GM23338 (cell line): ENCODE measurements around the gene SLC24A4. TPM values are rescaled to one million over a fixed set of nuclear protein-coding genes. Genes with fewer than 3 reads are reported as not detected.

Experiments used
- ATAC-seq: fragments of 200-7000 bp; cut with Tn5 transposase; 3 replicates; pipeline ENCODE4 v1.9.1; 2020
- DNase-seq: peaks from one replicate; pipeline ENCODE4 v3.0.0-alpha.2; 2015; ENCODE audit warnings: low spot score
- H2AFZ ChIP-seq: fragments of 200-600 bp; sonication (generic); 2 replicates; pipeline ENCODE4 v1.8.0; 2016; ENCODE audit warnings: antibody characterized with exemption, mild to moderate bottlenecking, moderate library complexity
- H3F3A ChIP-seq: fragments of 200-600 bp; sonication (generic); replicated peaks from 2 replicates; pipeline ENCODE4 v1.8.0; 2017; ENCODE audit warnings: antibody characterized with exemption, mixed run types, low read depth
- H3K27ac ChIP-seq: fragments of 200-600 bp; sonication (generic); 2 replicates; pipeline ENCODE4 v1.6.1; 2016; ENCODE audit warnings: low read depth
- H3K27me3 ChIP-seq: fragments of 200-600 bp; sonication (generic); 2 replicates; pipeline ENCODE4 v1.8.0; 2016; ENCODE audit warnings: mild to moderate bottlenecking, mixed run types, moderate library complexity; ENCODE audit not compliant: insufficient read depth
- H3K36me3 ChIP-seq: fragments of 200-600 bp; sonication (generic); 2 replicates; pipeline ENCODE4 v1.8.0; 2016; ENCODE audit warnings: mild to moderate bottlenecking; ENCODE audit not compliant: insufficient read depth
- H3K4me1 ChIP-seq: fragments of 200-600 bp; sonication (generic); 2 replicates; pipeline ENCODE4 v1.8.0; 2016; ENCODE audit warnings: mild to moderate bottlenecking, moderate library complexity; ENCODE audit not compliant: insufficient read depth
- H3K4me2 ChIP-seq: fragments of 200-600 bp; sonication (generic); 2 replicates; pipeline ENCODE4 v1.7.1; 2017; ENCODE audit warnings: mixed run types
- H3K4me3 ChIP-seq: fragments of 200-600 bp; sonication (generic); 2 replicates; pipeline ENCODE4 v1.6.1; 2016; ENCODE audit warnings: mixed run types
- H3K79me2 ChIP-seq: fragments of 200-600 bp; sonication (generic); replicated peaks from 2 replicates; pipeline ENCODE4 v1.8.0; 2017; ENCODE audit warnings: mild to moderate bottlenecking; ENCODE audit not compliant: insufficient read depth
- H3K9me2 ChIP-seq: fragments of 200-600 bp; sonication (generic); 2 replicates; pipeline ENCODE4 v1.8.0; 2017; ENCODE audit not compliant: insufficient read depth
- H4K20me1 ChIP-seq: fragments of 200-600 bp; sonication (generic); replicated peaks from 2 replicates; pipeline ENCODE4 v1.8.0; 2017; ENCODE audit warnings: mild to moderate bottlenecking; ENCODE audit not compliant: insufficient read depth
- H3K27ac Mint-ChIP-seq: 2 replicates; pipeline ENCODE4 v1.8.0; 2020; ENCODE audit warnings: inconsistent platforms, mild to moderate bottlenecking, moderate library complexity, mixed read lengths
- H3K27me3 Mint-ChIP-seq: 3 replicates; pipeline ENCODE4 v1.8.0; 2022; ENCODE audit warnings: low read depth, mild to moderate bottlenecking, moderate library complexity, mixed read lengths, inconsistent platforms; ENCODE audit not compliant: insufficient read depth, poor library complexity
- H3K36me3 Mint-ChIP-seq: 3 replicates; pipeline ENCODE4 v1.8.0; 2021; ENCODE audit warnings: low read depth, mild to moderate bottlenecking, inconsistent platforms, moderate library complexity, mixed read lengths
- H3K4me1 Mint-ChIP-seq: 3 replicates; pipeline ENCODE4 v1.8.0; 2020; ENCODE audit warnings: mild to moderate bottlenecking, inconsistent platforms, mixed read lengths
- H3K4me3 Mint-ChIP-seq: 3 replicates; pipeline ENCODE4 v1.8.0; 2021; ENCODE audit warnings: moderate library complexity, mild to moderate bottlenecking, inconsistent platforms, mixed read lengths
- H3K9me3 Mint-ChIP-seq: 3 replicates; pipeline ENCODE4 v1.8.0; 2020; ENCODE audit warnings: moderate library complexity, mild to moderate bottlenecking, inconsistent platforms, mixed read lengths
- CTCF ChIP-seq, 2 experiments: fragments of 200-600 bp in 1 of 2; sonication (generic) in 1 of 2; conservative IDR thresholded peaks; 2 replicates each; pipeline versions ENCODE4 v1.5.1 to v1.6.1; 2016 to 2017; ENCODE audit warnings: antibody characterized with exemption in 2 of 2, low read depth in 2 of 2, mild to moderate bottlenecking in 2 of 2, moderate library complexity in 1 of 2
- JUNB ChIP-seq: IDR thresholded peaks from one replicate; pipeline ENCODE4 v1.6.1; 2016; ENCODE audit warnings: antibody characterized with exemption; ENCODE audit not compliant: unreplicated experiment
- NANOG ChIP-seq: IDR thresholded peaks from 2 replicates; pipeline ENCODE4 v1.6.1; 2016; ENCODE audit warnings: antibody characterized with exemption, borderline replicate concordance
- ZNF114 ChIP-seq: fragments of 250-450 bp; sonication (Bioruptor Pico); IDR thresholded peaks from 2 replicates; pipeline ENCODE4 v1.5.0; 2020; ENCODE audit warnings: mild to moderate bottlenecking, moderate library complexity
- ZNF331 ChIP-seq: fragments of 250-450 bp; sonication (Bioruptor Pico); IDR thresholded peaks from 2 replicates; pipeline ENCODE4 v1.5.0; 2020; ENCODE audit warnings: low read depth, mild to moderate bottlenecking, moderate library complexity
- polyA plus RNA-seq: library from polyadenylated mRNA; unstranded; fragments of >200 nt; fragmentation: Nextera tagmentation; extraction: Ambion mirVana; gene quantifications from 2 replicates; pipeline ENCODE4 v1.2.1, GENCODE V29; 2016
- total RNA-seq: library from RNA; depleted of rRNA; stranded (reverse); fragments of >200 nt; shearing (Covaris generic); gene quantifications from 2 replicates; pipeline ENCODE4 v1.2.3, GENCODE V29; 2014
- TF ChIP-seq, protein P1 (sequence below): fragments of 250-450 bp; sonication (Bioruptor Pico); IDR thresholded peaks from 2 replicates; pipeline ENCODE4 v1.5.0; 2020; ENCODE audit warnings: mild to moderate bottlenecking, moderate library complexity

Gene SLC24A4
- total and polyA plus RNA-seq, 2 experiments from 2014 or later = 0.06 to 0.38 TPM

- Mint-ChIP-seq H3K27ac (no peak overlapping the region), H3K27me3 (peaks cover 1% of the 10 kb centered on the region), H3K9me3 (peaks cover 26% of the 10 kb centered on the region), H3K36me3 (no peaks in the 10 kb centered on the region; the same call in 1 of the 3 replicates), H3K4me3 (no peak overlapping the region), H3K4me1 (no peaks in the 10 kb centered on the region)
- Histone ChIP-seq H3F3A (no peaks in the 10 kb centered on the region), H3K4me3 (no peak overlapping the region), H3K27ac (no peak overlapping the region), H4K20me1 (no peaks in the 10 kb centered on the region), H3K9me2 (peaks cover 3% of the 10 kb centered on the region; the same call in 1 of the 2 replicates), H3K4me2 (no peak overlapping the region), H2AFZ (no peak overlapping the region), H3K4me1 (no peaks in the 10 kb centered on the region), H3K79me2 (no peaks in the 10 kb centered on the region), H3K27me3 (no peaks in the 10 kb centered on the region), H3K36me3 (no peaks in the 10 kb centered on the region; the same call in none of the 2 replicates)
- no peak for DNase-seq
- no peak for ATAC-seq
- no peak for TF ChIP-seq CTCF (conservative IDR thresholded peaks at IDR 0.05; ENCODE audit: low read depth in 2 of 2)
- TF ChIP-seq ZNF331 (CRISPR knock-in tag) = no peak
These were observed 46.1 kb downstream of the SLC24A4 start for GRCh38 chr14:92369097-92369496.

DNA sequence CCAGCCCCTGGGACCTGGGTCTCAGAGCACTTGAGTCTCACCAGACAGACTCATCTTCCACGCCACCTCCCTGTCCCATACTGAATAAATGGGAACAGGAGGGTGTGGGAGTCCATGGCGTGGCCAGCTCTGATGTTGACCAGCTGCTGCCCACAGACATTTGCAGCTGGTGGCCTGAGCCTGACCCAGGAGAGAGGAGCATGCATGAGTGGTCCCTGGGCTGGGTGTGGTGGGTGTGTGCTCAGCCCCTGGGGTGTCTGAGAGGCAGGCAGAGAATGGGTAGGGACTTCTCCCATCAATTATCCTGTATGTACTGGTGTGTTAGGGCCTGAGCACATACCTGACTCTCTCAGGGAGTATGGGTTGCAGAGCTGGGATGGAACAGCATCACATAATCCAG lies 49.3 kb downstream of the SLC24A4 start:
- Histone ChIP-seq H3K79me2 (no peaks in the 10 kb centered on the region), H2AFZ (no peak overlapping the region), H3K9me2 (peaks cover 3% of the 10 kb centered on the region; the same call in 1 of the 2 replicates), H3K4me1 (no peaks in the 10 kb centered on the region), H3K4me3 (no peak overlapping the region), H3F3A (no peaks in the 10 kb centered on the region), H3K4me2 (no peak overlapping the region), H3K27me3 (no peaks in the 10 kb centered on the region), H3K36me3 (no peaks in the 10 kb centered on the region; the same call in none of the 2 replicates), H4K20me1 (no peaks in the 10 kb centered on the region), H3K27ac (no peak overlapping the region)
- TF ChIP-seq CTCF (conservative IDR thresholded peaks at IDR 0.05; ENCODE audit: low read depth in 2 of 2) (no peak), JUNB (no peak), ZNF114 (CRISPR knock-in tag) (no peak)
- H3K4me1 Mint-ChIP-seq = no peaks in the 10 kb centered on the region
- peaks cover 26% of the 10 kb centered on the region for H3K9me3 Mint-ChIP-seq
- no peaks in the 10 kb centered on the region; the same call in 2 of the 3 replicates for H3K36me3 Mint-ChIP-seq
- H3K4me3 Mint-ChIP-seq = no peak overlapping the region
- DNase-seq (no peak), ATAC-seq (no peak)
- H3K27me3 Mint-ChIP-seq = peaks cover 1% of the 10 kb centered on the region
- no peak overlapping the region for H3K27ac Mint-ChIP-seq

GRCh38 chr14:92373336-92373735 lies 50.4 kb downstream of the SLC24A4 start:
- H3K4me1 Mint-ChIP-seq = no peaks in the 10 kb centered on the region
- no peak overlapping the region for H3K4me3 Mint-ChIP-seq
- H3K4me2 ChIP-seq = no peak overlapping the region
- no peaks in the 10 kb centered on the region for H3K4me1 ChIP-seq
- H3K36me3 ChIP-seq = no peaks in the 10 kb centered on the region; the same call in none of the 2 replicates
- no peak for ATAC-seq
- H3K79me2 ChIP-seq = no peaks in the 10 kb centered on the region
- H3K4me3 ChIP-seq = no peak overlapping the region
- H3K27ac ChIP-seq = no peak overlapping the region
- H3K27me3 Mint-ChIP-seq = no peaks in the 10 kb centered on the region
- no peaks in the 10 kb centered on the region; the same call in 2 of the 3 replicates for H3K36me3 Mint-ChIP-seq
- H3K27ac Mint-ChIP-seq = no peak overlapping the region
- no peak overlapping the region for H2AFZ ChIP-seq
- no peaks in the 10 kb centered on the region for H3F3A ChIP-seq
- no peak for DNase-seq
- H3K9me3 Mint-ChIP-seq = peaks cover 26% of the 10 kb centered on the region
- no peaks in the 10 kb centered on the region for H3K27me3 ChIP-seq
- no peaks in the 10 kb centered on the region for H4K20me1 ChIP-seq
- H3K9me2 ChIP-seq = peaks cover 3% of the 10 kb centered on the region; the same call in 1 of the 2 replicates
- TF ChIP-seq, protein P1, sequence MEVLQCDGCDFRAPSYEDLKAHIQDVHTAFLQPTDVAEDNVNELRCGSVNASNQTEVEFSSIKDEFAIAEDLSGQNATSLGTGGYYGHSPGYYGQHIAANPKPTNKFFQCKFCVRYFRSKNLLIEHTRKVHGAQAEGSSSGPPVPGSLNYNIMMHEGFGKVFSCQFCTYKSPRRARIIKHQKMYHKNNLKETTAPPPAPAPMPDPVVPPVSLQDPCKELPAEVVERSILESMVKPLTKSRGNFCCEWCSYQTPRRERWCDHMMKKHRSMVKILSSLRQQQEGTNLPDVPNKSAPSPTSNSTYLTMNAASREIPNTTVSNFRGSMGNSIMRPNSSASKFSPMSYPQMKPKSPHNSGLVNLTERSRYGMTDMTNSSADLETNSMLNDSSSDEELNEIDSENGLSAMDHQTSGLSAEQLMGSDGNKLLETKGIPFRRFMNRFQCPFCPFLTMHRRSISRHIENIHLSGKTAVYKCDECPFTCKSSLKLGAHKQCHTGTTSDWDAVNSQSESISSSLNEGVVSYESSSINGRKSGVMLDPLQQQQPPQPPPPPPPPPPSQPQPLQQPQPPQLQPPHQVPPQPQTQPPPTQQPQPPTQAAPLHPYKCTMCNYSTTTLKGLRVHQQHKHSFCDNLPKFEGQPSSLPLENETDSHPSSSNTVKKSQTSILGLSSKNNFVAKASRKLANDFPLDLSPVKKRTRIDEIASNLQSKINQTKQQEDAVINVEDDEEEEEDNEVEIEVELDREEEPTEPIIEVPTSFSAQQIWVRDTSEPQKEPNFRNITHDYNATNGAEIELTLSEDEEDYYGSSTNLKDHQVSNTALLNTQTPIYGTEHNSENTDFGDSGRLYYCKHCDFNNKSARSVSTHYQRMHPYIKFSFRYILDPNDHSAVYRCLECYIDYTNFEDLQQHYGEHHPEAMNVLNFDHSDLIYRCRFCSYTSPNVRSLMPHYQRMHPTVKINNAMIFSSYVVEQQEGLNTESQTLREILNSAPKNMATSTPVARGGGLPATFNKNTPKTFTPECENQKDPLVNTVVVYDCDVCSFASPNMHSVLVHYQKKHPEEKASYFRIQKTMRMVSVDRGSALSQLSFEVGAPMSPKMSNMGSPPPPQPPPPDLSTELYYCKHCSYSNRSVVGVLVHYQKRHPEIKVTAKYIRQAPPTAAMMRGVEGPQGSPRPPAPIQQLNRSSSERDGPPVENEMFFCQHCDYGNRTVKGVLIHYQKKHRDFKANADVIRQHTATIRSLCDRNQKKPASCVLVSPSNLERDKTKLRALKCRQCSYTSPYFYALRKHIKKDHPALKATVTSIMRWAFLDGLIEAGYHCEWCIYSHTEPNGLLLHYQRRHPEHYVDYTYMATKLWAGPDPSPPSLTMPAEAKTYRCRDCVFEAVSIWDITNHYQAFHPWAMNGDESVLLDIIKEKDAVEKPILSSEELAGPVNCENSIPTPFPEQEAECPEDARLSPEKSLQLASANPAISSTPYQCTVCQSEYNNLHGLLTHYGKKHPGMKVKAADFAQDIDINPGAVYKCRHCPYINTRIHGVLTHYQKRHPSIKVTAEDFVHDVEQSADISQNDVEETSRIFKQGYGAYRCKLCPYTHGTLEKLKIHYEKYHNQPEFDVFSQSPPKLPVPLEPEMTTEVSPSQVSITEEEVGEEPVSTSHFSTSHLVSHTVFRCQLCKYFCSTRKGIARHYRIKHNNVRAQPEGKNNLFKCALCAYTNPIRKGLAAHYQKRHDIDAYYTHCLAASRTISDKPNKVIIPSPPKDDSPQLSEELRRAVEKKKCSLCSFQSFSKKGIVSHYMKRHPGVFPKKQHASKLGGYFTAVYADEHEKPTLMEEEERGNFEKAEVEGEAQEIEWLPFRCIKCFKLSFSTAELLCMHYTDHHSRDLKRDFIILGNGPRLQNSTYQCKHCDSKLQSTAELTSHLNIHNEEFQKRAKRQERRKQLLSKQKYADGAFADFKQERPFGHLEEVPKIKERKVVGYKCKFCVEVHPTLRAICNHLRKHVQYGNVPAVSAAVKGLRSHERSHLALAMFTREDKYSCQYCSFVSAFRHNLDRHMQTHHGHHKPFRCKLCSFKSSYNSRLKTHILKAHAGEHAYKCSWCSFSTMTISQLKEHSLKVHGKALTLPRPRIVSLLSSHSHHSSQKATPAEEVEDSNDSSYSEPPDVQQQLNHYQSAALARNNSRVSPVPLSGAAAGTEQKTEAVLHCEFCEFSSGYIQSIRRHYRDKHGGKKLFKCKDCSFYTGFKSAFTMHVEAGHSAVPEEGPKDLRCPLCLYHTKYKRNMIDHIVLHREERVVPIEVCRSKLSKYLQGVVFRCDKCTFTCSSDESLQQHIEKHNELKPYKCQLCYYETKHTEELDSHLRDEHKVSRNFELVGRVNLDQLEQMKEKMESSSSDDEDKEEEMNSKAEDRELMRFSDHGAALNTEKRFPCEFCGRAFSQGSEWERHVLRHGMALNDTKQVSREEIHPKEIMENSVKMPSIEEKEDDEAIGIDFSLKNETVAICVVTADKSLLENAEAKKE (CRISPR knock-in tag) = no peak
- no peak for TF ChIP-seq NANOG
